Gastroesophageal sphincter (tissue), 3 donors: Measurements from ENCODE around the gene CD4.

ENCODE experiments used
- CTCF ChIP-seq, 4 experiments: fragments of 200-600 bp in 2 of 4; fragments of 450-650 bp in 2 of 4; sonication (generic) in 1 of 4; IDR thresholded peaks; one replicate each; pipeline ENCODE4 v1.5.1; 2017 to 2019; ENCODE audit warnings: antibody characterized with exemption in 4 of 4, mild to moderate bottlenecking in 2 of 4, moderate library complexity in 2 of 4
- POLR2AphosphoS5 ChIP-seq: sonication (generic); formaldehyde crosslinking; IDR thresholded peaks from one replicate; pipeline ENCODE4 v1.6.1; 2017; ENCODE audit warnings: antibody characterized with exemption

DNA sequence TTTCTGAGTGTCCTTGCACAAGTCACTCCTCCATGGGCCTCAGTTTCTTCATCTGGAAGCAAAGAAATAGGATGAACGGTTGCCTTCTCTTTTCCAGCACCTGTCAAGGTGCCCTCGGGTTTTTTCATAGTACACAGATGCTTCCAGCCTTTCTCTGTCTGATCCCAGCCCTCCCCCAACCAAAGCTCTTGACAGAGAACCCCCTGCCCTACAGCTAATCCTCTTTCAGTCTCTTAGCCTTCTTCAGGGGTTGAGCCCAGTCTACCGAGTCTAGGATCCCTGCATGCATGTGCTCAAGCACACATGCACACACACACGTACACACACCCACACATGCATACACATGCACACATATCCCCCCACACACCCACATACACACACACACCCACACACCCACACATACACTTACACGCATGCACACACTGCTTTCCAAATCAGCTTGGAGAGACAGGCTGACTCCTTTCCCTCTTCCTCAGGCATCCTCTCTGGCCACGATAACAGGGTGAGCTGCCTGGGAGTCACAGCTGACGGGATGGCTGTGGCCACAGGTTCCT is 57.1 kb downstream of the CD4 start:
- no peak for TF ChIP-seq CTCF (IDR thresholded peaks at IDR 0.05)
- TF ChIP-seq POLR2AphosphoS5 = no peak
